SK-N-DZ (cell line): ENCODE results near the gene RFXANK.

Experiments
- DNase-seq: peaks from one replicate; pipeline ENCODE4 v3.0.0-alpha.2; 2015; ENCODE audit warnings: low spot score
- small RNA-seq, 2 experiments: library from RNA; depleted of rRNA; stranded (forward); fragments of <200 nt; gene quantifications; one replicate each; pipeline ENCODE3, GENCODE V24; 2014

The RFXANK gene

GRCh38 chr19:19227217-19227616 is 35.2 kb downstream of the RFXANK start:
- DNase-seq: no peak

- DNase-seq: no peak
Measured at GRCh38 chr19:19229701-19230100, 37.6 kb downstream of the RFXANK start.

GRCh38 chr19:19230999-19231398 is 38.9 kb downstream of the RFXANK start:
- DNase-seq: no peak

- no peak for DNase-seq
Measured at GRCh38 chr19:19232261-19232721, 40.2 kb downstream of the RFXANK start.

GRCh38 chr19:19234220-19234816 is 42.3 kb downstream of the RFXANK start:
- DNase-seq: no peak

GRCh38 chr19:19236173-19236572 is 44.1 kb downstream of the RFXANK start:
- no peak for DNase-seq

GRCh38 chr19:19238126-19238894 is 46.3 kb downstream of the RFXANK start:
- DNase-seq: no peak

- DNase-seq: no peak
Measured at GRCh38 chr19:19239675-19240074, 47.6 kb downstream of the RFXANK start.

- no peak for DNase-seq
Measured at GRCh38 chr19:19240476-19240875, 48.4 kb downstream of the RFXANK start.

GRCh38 chr19:19250196-19250801 is 58.2 kb downstream of the RFXANK start:
- no peak for DNase-seq

Small RNA genes within 50 kb of the gene (small RNA-seq; reads per million reads assigned to genes)
- 0 reads per million in 2 experiments for gene RNU6-1028P
